T-helper 2 cell treated with Interferon-gamma antibody and Interleukin-4, amounts not matched to agents 5 μg/mL and 100 μg/mL, for 36 hours (primary cell): Measurements from ENCODE around the gene MYADM.
A peak's percentile ranks its signal among the peaks of the same experiment; 100 is the strongest.
"Not testable (repeated sequence)": the region's sequence is repeated elsewhere in the genome, so short reads cannot be mapped to it uniquely, and the experiment has no call there.

Source experiments
- DNase-seq: peaks from one replicate; pipeline ENCODE4 v3.0.0; 2021; ENCODE audit warnings: low spot score
- H3K27ac Mint-ChIP-seq: one replicate; pipeline ENCODE4 v1.8.0; 2021; ENCODE audit warnings: mild to moderate bottlenecking, mixed read lengths
- H3K27me3 Mint-ChIP-seq: one replicate; pipeline ENCODE4 v1.8.0; 2021; ENCODE audit warnings: low read depth, mixed read lengths
- H3K36me3 Mint-ChIP-seq: one replicate; pipeline ENCODE4 v1.8.0; 2021; ENCODE audit warnings: low read depth, mixed read lengths
- H3K4me1 Mint-ChIP-seq: one replicate; pipeline ENCODE4 v1.8.0; 2021; ENCODE audit warnings: low read depth, mixed read lengths
- H3K4me3 Mint-ChIP-seq: one replicate; pipeline ENCODE4 v1.8.0; 2022; ENCODE audit warnings: mild to moderate bottlenecking, moderate library complexity, mixed read lengths
- H3K9me3 Mint-ChIP-seq: one replicate; pipeline ENCODE4 v1.8.0; 2021; ENCODE audit warnings: mixed read lengths

The MYADM gene, protein sequence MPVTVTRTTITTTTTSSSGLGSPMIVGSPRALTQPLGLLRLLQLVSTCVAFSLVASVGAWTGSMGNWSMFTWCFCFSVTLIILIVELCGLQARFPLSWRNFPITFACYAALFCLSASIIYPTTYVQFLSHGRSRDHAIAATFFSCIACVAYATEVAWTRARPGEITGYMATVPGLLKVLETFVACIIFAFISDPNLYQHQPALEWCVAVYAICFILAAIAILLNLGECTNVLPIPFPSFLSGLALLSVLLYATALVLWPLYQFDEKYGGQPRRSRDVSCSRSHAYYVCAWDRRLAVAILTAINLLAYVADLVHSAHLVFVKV

GRCh38 chr19:53867225-53868090 lies at the start of gene MYADM:
Gene MYADM (plus strand): TSS chr19:53867883. CDS start chr19:53873530, 5,647 bp downstream.
- Mint-ChIP-seq H3K27ac (peak within 1 kb of the TSS; percentile 98), H3K36me3 (peaks cover 14% of the 10 kb centered on the region), H3K9me3 (no peaks in the 10 kb centered on the region), H3K4me1 (peaks cover 30% of the 10 kb centered on the region), H3K27me3 (no peaks in the 10 kb centered on the region), H3K4me3 (peak within 1 kb of the TSS; percentile 99)
- DNase-seq: peak; percentile 98

DNA sequence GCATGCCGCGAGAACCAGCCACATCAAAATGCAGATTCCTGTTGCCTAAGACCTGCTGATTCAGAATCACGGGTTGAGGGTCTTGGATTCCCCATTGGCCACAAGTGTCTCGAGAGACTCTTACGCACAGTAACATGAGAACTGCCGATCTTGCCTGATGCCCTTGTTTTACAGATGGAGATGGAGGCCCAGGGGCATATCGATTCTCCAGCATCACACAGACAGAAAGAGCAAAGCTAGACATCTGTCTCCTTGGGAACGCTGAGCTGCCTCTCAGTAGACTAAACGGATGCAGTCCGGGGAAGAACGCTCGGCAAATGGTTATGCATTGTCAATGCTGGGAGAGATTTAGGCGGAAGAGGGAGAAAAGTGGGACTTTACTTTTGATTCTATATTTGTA lies 48.9 kb upstream of the MYADM start:
- Mint-ChIP-seq H3K4me1 (no peaks in the 10 kb centered on the region), H3K36me3 (no peaks in the 10 kb centered on the region), H3K4me3 (no peak overlapping the region), H3K27ac (no peak overlapping the region), H3K27me3 (peaks cover 3% of the 10 kb centered on the region), H3K9me3 (no peaks in the 10 kb centered on the region)
- DNase-seq: no peak

- Mint-ChIP-seq H3K4me3 (no peak overlapping the region), H3K27me3 (peaks cover 6% of the 10 kb centered on the region), H3K9me3 (no peaks in the 10 kb centered on the region), H3K27ac (no peak overlapping the region), H3K4me1 (no peaks in the 10 kb centered on the region), H3K36me3 (no peaks in the 10 kb centered on the region)
- DNase-seq: no peak
These were observed 47.8 kb upstream of the MYADM start for GRCh38 chr19:53819861-53820260.

DNA sequence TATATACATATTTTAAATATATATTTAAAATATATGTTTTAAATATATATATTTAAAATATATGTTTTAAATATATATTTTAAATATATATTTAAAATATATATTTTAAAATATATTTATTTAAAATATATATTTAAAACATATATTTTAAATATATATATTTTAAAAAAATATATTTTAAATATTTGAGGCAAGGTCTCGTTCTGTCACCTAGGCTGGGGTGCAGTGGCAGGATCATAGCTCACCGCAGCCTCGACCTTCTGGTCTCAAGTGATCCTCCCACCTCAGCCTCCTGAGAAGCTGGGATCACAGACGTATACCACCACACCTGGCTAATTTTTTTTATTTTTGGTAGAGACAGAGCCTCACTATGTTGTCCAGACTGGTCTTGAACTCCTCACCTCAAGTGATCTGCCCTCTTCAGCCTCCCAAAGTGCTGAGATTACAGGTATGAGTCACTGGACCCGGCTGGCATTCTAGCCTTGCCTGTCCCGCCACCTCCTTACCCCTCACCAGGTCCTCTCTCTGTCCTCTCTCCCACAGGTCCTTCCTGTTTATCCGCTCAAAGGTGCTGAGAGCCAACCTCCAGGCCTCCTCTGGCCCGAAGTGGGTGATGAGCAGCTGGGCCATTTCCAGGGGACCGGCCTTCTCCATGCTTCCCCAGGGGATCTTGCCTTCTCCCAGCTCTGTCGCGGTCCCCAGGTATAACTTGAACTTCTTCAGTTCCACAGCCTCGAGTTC lies 44.1 kb upstream of the MYADM start:
- H3K4me3 Mint-ChIP-seq: no peak overlapping the region
- no peak overlapping the region for H3K27ac Mint-ChIP-seq
- no peaks in the 10 kb centered on the region for H3K9me3 Mint-ChIP-seq
- H3K4me1 Mint-ChIP-seq: peaks cover under 1% of the 10 kb centered on the region
- no peak for DNase-seq
- H3K27me3 Mint-ChIP-seq: peaks cover 6% of the 10 kb centered on the region
- no peaks in the 10 kb centered on the region for H3K36me3 Mint-ChIP-seq

- Mint-ChIP-seq H3K36me3 (no peaks in the 10 kb centered on the region), H3K9me3 (no peaks in the 10 kb centered on the region), H3K27me3 (peaks cover 6% of the 10 kb centered on the region), H3K4me3 (no peak within 1 kb of the TSS), H3K27ac (no peak within 1 kb of the TSS), H3K4me1 (peaks cover 2% of the 10 kb centered on the region)
- DNase-seq: no peak
These were observed 43.5 kb upstream of the MYADM start, which contains the start of gene NLRP12 for GRCh38 chr19:53824134-53824611. Gene NLRP12 (minus strand): TSS chr19:53824314. CDS start chr19:53824174, 140 bp downstream.

GRCh38 chr19:53826876-53827275 lies 40.8 kb upstream of the MYADM start:
- Mint-ChIP-seq H3K27ac (no peak overlapping the region), H3K27me3 (peaks cover 9% of the 10 kb centered on the region), H3K9me3 (no peaks in the 10 kb centered on the region), H3K4me1 (peaks cover 2% of the 10 kb centered on the region), H3K36me3 (no peaks in the 10 kb centered on the region), H3K4me3 (no peak overlapping the region)
- no peak for DNase-seq

- Mint-ChIP-seq H3K4me1 (peaks cover 2% of the 10 kb centered on the region), H3K9me3 (no peaks in the 10 kb centered on the region), H3K4me3 (no peak overlapping the region), H3K27ac (no peak overlapping the region), H3K27me3 (peaks cover 21% of the 10 kb centered on the region), H3K36me3 (no peaks in the 10 kb centered on the region)
- no peak for DNase-seq
These were observed 39.2 kb upstream of the MYADM start for GRCh38 chr19:53828531-53828930.

DNA sequence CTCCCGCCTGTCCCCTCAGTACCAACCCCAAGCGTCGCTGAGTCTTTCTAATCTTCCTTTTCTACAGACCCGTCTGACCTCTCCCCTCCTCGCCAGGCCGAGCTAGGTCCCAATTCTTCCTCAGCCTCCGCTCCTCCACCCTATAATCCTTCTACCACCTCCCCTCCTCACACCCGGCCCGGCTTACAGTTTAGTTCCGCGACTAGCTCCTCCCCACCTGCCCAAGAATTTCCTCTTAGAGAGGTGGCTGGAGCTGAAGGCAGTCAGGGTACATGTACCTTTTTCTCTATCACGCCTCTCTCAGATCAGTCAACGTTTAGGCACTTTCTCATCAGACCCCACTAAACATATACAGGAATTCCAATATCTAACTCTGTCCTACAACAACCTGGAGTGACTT lies 34.8 kb upstream of the MYADM start:
- H3K4me3 Mint-ChIP-seq, H3K27ac Mint-ChIP-seq, H3K4me1 Mint-ChIP-seq, H3K9me3 Mint-ChIP-seq, H3K36me3 Mint-ChIP-seq, DNase-seq: not testable (repeated sequence)
- peaks cover 21% of the 10 kb centered on the region for H3K27me3 Mint-ChIP-seq

- not testable (repeated sequence) for H3K27ac Mint-ChIP-seq, H3K9me3 Mint-ChIP-seq, H3K4me3 Mint-ChIP-seq, DNase-seq, H3K36me3 Mint-ChIP-seq, H3K4me1 Mint-ChIP-seq, H3K27me3 Mint-ChIP-seq
These were observed 29.2 kb upstream of the MYADM start for GRCh38 chr19:53838446-53838845.

DNA sequence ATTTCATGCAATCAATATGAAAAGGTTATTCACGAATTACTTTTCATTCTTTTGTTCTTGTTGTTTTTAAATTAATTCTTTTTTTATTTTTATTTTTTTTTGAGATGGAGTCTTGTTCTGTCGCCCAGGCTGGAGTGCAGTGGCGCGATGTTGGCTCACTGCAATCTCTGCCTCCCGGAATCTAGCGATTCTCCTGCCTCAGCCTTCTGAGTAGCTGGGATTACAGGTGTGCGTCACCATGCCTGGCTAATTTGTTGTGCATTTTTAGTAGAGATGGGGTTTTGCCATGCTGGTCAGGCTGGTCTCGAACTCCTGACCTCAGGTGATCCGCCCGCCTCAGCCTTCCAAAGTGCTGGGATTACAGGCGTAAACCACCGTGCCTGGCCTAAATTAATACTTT lies 27.4 kb upstream of the MYADM start:
- H3K4me3 Mint-ChIP-seq, H3K36me3 Mint-ChIP-seq, H3K4me1 Mint-ChIP-seq, H3K27me3 Mint-ChIP-seq, H3K9me3 Mint-ChIP-seq, H3K27ac Mint-ChIP-seq, DNase-seq: not testable (repeated sequence)

DNA sequence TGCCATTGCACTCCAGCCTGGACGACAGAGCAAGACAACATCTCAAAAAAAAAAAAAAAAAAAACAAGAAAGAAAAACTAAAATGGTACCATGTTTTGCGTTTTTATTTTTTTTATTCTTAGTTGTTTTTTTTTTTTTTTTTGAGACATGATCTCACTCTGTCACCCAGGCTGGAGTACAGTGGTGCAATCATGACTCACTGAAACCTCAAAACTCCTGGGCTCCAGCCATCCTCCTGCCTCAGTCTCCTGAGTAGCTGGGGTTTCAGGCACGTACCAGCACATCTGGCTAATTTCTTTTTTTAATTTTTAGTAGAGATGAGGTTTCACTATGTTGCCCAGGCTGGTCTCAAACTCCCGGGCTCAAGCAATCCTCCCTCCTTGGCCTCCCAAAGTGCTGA lies 26.8 kb upstream of the MYADM start:
- H3K4me1 Mint-ChIP-seq, DNase-seq, H3K27ac Mint-ChIP-seq: not testable (repeated sequence)

GRCh38 chr19:53844849-53845246 lies 22.8 kb upstream of the MYADM start:
- H3K27ac Mint-ChIP-seq: no peak overlapping the region
- no peak for DNase-seq
- H3K9me3 Mint-ChIP-seq: no peaks in the 10 kb centered on the region
- H3K4me3 Mint-ChIP-seq: no peak overlapping the region
- H3K4me1 Mint-ChIP-seq: peaks cover 6% of the 10 kb centered on the region
- no peaks in the 10 kb centered on the region for H3K36me3 Mint-ChIP-seq
- peaks cover 11% of the 10 kb centered on the region for H3K27me3 Mint-ChIP-seq

More for the DNA sequence above, 26.8 kb upstream of the MYADM start:
- H3K36me3 Mint-ChIP-seq, H3K27me3 Mint-ChIP-seq, H3K4me3 Mint-ChIP-seq, H3K9me3 Mint-ChIP-seq: not testable (repeated sequence)

GRCh38 chr19:53847555-53847954 lies 20.1 kb upstream of the MYADM start:
- no peaks in the 10 kb centered on the region for H3K36me3 Mint-ChIP-seq
- no peak for DNase-seq
- H3K27ac Mint-ChIP-seq: no peak overlapping the region
- peaks cover 7% of the 10 kb centered on the region for H3K4me1 Mint-ChIP-seq
- no peak overlapping the region for H3K4me3 Mint-ChIP-seq
- peaks cover 15% of the 10 kb centered on the region for H3K27me3 Mint-ChIP-seq
- H3K9me3 Mint-ChIP-seq: no peaks in the 10 kb centered on the region

DNA sequence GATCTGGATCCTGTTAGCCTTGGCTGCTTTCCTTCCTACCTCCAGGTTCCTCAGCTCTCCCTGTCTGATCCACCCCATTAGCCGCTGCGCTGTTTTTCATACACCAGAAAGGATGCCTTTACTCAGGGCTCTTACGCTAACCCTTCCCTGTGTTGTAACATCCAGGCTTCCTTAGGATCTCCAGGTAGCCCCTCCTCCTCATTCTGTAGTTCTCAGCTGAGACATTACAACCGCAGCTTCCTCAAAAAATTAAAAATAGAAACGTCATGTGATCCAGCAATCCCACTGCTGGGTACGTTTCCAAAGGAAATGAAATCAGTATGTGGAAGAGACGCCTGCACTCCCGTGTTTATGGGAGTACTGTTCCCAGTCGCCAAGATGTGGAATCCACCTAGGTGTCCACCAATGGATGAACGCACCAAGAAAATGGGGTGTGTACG lies 18.4 kb upstream of the MYADM start:
- DNase-seq: no peak
- Mint-ChIP-seq H3K4me1 (peaks cover 14% of the 10 kb centered on the region), H3K36me3 (no peaks in the 10 kb centered on the region), H3K27ac (no peak overlapping the region), H3K27me3 (peaks cover 15% of the 10 kb centered on the region), H3K9me3 (no peaks in the 10 kb centered on the region), H3K4me3 (no peak overlapping the region)
